MM.1S (cell line): ENCODE data around the gene GPC1.

ENCODE experiments used
- CTCF ChIP-seq: fragments of 300-600 bp; sonication (generic); IDR thresholded peaks from 2 replicates; pipeline ENCODE4 v1.5.1; 2016; ENCODE audit warnings: antibody characterized with exemption, low read length, mixed read lengths
- EZH2 ChIP-seq: fragments of 300-600 bp; sonication (generic); optimal IDR thresholded peaks from 2 replicates; pipeline ENCODE3; 2017; ENCODE audit warnings: low read depth, mild to moderate bottlenecking, antibody characterized with exemption, low read length, mixed read lengths
- EZH2phosphoT487 ChIP-seq: fragments of 300-600 bp; sonication (generic); IDR thresholded peaks from 2 replicates; pipeline ENCODE4 v1.6.1; 2018; ENCODE audit warnings: antibody characterized with exemption, low read length

DNA sequence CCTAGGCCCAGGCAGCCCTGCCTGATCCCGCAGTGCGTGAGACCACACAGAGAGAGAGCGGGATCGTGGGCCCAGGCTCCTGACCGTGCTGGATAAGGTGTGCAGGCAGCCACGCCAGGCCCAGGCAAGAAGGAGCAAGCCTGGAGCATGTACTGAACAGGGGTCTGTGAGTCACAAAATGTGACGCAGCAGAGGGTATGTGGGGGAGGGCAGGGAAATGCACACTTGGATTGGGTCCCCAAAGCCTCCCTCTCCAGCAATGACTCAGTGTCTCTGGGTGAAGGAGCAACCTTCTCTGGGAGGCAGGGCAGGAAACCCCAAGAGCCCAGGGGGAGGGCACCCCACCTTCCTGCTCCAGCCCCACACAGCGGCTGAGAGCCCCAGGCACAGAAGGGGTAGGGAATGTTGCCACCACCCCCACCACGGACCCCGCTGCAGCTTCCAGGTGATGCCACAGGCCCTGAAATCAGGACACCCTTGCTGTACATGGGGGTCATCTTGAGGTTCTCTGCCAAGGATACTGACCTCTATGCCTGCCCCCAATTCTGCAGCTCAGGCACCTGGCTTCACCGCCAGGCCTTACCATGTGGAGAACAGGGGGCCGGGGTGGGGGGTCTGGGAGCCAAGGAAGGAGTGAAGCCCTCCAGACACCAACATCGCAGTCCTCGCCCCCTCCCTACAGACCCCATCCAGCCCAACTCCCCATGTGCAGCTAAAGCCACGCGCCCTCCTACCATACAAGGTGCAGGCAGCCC lies 1.3 kb upstream of the GPC1 start:
- no peak for TF ChIP-seq CTCF
- no peak for TF ChIP-seq EZH2
- TF ChIP-seq EZH2phosphoT487, result no peak
